22Rv1 (cell line): ENCODE measurements around the gene SLC26A1.
"Not testable (repeated sequence)": the region's sequence is repeated elsewhere in the genome, so short reads cannot be mapped to it uniquely, and the experiment has no call there.

Experiments used
- H3K27ac ChIP-seq: fragments of 450-650 bp; 2 replicates; pipeline ENCODE4 v1.5.1; 2017
- ZFX ChIP-seq: fragments of 450-650 bp; IDR thresholded peaks from 2 replicates; pipeline ENCODE4 v1.6.1; 2017; ENCODE audit warnings: antibody characterized with exemption, borderline replicate concordance
- TF ChIP-seq, protein P1 (sequence below): fragments of 450-650 bp; IDR thresholded peaks from 2 replicates; pipeline ENCODE4 v1.5.1; 2017; ENCODE audit warnings: mild to moderate bottlenecking

SLC26A1 gene

DNA sequence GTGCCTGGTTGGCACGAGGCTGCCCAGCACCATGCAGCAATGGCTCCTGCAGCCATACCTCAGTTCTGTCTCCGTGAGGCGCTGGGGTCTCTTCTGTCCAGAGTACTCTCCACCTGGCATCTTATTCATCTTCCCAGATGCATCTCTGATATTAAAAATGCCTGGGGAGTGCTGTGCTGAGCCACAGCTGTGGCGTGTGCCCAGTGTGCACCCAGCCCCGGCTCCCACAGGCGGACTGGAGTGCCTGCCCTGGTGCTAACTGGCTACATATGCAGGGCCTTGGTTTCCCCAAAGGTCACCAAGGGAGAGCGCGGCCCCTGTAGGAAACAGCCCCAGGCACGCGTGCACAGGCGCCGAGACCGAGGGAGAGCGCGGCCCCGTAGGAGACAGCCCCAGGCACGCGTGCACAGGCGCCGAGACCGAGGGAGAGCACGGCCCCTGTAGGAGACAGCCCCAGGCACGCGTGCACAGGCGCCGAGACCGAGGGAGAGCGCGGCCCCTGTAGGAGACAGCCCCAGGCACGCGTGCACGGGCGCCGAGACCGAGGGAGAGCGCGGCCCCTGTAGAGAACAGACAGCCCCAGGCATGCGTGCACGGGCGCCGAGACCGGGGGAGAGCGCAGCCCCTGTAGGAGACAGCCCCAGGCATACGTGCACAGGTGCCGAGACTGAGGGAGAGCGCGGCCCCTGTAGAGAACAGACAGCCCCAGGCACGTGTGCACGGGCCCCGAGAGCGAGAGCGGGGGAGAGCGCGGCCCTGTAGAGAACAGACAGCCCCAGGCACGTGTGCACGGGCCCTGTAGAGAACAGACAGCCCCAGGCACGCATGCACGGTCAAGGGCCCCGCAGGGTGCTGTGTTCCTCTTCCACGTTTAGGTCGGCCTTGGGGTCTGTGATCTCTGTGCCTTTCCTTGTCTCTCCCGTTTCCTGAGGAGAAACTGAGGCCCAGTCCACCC is 46.4 kb downstream of the SLC26A1 start:
- no peak overlapping the region for H3K27ac ChIP-seq
- no peak for TF ChIP-seq ZFX
- TF ChIP-seq, protein P1, sequence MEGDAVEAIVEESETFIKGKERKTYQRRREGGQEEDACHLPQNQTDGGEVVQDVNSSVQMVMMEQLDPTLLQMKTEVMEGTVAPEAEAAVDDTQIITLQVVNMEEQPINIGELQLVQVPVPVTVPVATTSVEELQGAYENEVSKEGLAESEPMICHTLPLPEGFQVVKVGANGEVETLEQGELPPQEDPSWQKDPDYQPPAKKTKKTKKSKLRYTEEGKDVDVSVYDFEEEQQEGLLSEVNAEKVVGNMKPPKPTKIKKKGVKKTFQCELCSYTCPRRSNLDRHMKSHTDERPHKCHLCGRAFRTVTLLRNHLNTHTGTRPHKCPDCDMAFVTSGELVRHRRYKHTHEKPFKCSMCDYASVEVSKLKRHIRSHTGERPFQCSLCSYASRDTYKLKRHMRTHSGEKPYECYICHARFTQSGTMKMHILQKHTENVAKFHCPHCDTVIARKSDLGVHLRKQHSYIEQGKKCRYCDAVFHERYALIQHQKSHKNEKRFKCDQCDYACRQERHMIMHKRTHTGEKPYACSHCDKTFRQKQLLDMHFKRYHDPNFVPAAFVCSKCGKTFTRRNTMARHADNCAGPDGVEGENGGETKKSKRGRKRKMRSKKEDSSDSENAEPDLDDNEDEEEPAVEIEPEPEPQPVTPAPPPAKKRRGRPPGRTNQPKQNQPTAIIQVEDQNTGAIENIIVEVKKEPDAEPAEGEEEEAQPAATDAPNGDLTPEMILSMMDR: no peak

DNA sequence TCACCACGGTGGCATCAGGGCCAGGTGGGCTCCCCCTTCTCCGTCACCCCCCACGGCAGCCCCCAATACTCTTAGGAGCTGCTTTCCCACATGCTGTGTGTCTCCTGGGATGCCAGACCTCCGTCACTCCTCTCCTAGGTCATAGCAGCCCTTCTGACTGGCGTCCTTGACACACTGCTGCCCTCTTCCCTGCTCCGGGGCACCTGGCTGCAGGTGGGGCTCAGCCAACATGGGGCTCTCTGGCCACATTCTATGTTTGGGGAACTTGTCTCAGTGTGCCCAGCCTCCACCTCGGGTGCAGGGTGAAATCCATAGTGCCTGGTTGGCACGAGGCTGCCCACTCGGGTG is 47.1 kb downstream of the SLC26A1 start:
- no peak overlapping the region for H3K27ac ChIP-seq

DNA sequence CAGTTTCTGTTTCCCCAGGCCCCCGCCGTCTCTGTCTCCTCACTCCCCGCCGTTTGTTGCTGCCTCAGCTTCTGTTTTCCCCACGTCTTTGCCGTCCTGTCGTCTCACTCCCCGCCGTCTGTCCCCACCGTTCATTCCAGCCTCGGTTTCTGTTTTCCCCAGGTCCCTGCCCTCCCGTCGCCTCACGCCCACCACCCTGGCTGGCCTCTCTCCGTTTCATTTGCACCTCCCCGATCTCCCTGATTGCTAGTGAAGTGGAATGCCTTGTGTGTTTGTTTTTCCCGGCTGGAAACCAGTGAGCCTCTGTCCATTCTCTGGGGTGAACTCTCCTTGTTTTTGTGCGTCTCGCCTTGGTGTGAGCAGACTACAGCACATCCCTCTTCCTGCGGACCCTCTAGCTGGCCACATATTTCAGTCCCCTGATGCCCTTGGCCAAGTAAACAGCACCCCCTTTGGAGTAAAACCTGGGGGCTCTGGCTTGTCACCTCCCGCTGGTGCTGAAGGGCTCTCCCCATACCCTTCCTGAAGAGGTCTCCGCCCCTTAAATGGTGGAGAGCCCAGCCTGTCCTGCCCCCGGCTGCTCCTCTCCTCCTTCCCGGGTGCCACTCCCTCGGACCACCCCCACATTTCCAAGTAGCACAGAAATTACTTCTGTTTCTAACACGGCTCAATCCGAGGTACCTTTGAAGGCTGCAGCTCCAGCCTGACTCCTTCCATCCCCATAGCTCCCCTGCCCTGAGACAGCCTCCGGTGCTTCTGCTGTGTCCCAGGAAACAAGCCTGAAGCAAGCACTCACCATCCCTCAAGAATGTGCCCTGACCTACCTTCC is 47.7 kb downstream of the SLC26A1 start:
- TF ChIP-seq, protein P1: no peak
- H3K27ac ChIP-seq: no peak overlapping the region

More for the DNA sequence above, 47.1 kb downstream of the SLC26A1 start:
- TF ChIP-seq, protein P1: no peak
- TF ChIP-seq ZFX: no peak

DNA sequence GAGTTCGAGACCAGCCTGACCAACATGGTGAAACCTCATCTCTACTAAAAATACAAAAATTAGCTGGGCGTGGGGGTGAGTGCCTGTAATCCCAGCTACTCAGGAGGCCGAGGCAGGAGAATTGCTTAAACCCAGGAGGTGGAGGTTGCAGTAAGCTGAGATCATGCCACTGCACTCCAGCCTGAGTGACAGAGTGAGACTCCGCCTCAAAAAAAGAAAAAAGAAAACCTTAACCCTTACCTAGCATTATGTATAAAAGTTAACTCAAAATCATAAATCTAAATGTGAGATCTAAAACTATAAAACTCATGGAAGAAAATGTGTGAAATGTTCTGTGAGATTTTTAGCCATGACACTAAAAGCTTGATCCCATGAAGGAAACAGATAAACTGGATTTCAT is 53.7 kb downstream of the SLC26A1 start:
- H3K27ac ChIP-seq: not testable (repeated sequence)
